ENCODE results near the gene TEX13D. TPM values are rescaled to one million over a fixed set of nuclear protein-coding genes. Genes with fewer than 3 reads are reported as not detected.
"Not testable (repeated sequence)": the region's sequence is repeated elsewhere in the genome, so short reads cannot be mapped to it uniquely, and the experiment has no call there.

TEX13D gene
- not detected in 2 replicates for total RNA-seq
- polyA plus RNA-seq: not detected in 2 replicates

DNA sequence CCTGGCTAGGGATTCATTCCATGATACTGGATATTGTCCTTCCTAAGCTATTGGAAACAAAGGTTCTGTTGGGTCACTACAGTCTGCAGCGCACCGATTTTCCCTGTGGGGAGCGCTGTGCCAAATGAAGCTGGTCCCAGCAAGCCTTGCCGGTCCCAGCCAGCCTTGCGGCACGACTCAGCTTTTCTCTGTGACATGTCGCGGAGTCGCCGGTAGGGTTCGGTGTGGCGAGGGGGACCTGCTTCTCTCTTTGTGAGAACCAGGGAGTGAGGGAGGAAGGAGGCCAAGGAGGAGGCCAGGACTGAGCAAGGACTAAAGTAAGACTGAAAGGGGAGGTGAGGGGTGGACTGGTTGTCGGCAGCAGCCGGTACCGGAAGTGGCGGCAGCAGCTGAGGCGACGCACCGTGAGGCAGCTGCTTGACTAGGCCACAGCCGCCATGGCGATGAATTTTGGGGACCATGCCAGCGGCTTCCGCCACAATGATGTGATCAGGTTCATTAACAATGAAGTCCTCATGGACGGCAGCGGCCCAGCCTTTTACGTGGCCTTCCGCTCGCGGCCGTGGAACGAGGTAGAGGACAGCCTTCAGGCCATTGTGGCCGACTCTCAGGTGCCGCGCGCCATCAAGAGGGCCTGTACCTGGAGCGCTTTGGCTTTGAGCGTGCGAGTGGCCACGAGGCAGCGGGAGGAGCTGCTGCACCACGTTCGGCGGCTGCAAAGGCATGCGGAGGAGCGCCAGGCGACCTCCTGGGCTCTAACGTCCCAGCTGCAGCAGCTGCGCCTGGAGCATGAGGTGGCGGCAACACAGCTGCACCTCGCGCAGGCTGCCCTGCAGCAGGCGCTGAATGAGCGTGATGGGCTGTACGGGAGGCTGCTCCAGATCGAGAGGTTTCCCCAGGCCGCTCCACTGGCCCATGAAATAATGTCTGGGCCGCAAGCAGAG lies at the start of gene TEX13D:
TEX13D (plus strand) TSS at position 180 of the 944 bp plus-strand sequence; CDS start at position 438, 258 bp downstream.
- Histone ChIP-seq H3K4me3 (no peak within 1 kb of the TSS), H3K27me3 (no peaks in the 10 kb centered on the region), H3K9me3 (ENCODE audit: low read depth) (no peaks in the 10 kb centered on the region), H3K36me3 (no peaks in the 10 kb centered on the region), H3K4me1 (ENCODE audit: low read depth) (no peaks in the 10 kb centered on the region), H3K27ac (no peak within 1 kb of the TSS)
- TF ChIP-seq CTCF (IDR thresholded peaks at IDR 0.05; ENCODE audit: low read depth, low read length): no peak
- no peak for DNase-seq (ENCODE audit: low read depth in 1 of 2, low spot score in 1 of 2)

DNA sequence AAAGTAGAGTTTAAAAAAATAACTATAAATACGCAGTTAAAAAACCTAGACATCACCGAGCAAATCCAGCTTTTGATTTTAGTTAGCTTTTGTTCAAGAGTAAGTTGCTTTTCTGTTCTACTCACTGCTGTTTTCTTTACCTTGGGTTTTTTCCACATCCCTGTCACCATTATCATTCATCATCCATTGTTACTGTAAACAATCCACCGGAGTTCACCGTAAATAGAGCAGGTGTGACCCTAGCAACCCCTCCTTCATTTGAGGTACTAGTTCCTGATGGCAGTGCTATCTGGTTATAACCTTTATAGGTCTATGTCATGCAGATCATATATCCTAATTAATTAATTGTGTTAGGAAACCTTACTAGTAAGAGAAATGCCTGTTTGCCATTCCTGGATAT lies 43.0 kb upstream of the TEX13D start:
- Histone ChIP-seq H3K4me1 (ENCODE audit: low read depth) (no peaks in the 10 kb centered on the region), H3K27me3 (no peaks in the 10 kb centered on the region), H3K4me3 (no peak overlapping the region), H3K27ac (no peak overlapping the region), H3K9me3 (ENCODE audit: low read depth) (no peaks in the 10 kb centered on the region), H3K36me3 (no peaks in the 10 kb centered on the region)
- DNase-seq (ENCODE audit: low read depth in 1 of 2, low spot score in 1 of 2): no peak
- TF ChIP-seq CTCF (IDR thresholded peaks at IDR 0.05; ENCODE audit: low read depth, low read length): no peak

DNA sequence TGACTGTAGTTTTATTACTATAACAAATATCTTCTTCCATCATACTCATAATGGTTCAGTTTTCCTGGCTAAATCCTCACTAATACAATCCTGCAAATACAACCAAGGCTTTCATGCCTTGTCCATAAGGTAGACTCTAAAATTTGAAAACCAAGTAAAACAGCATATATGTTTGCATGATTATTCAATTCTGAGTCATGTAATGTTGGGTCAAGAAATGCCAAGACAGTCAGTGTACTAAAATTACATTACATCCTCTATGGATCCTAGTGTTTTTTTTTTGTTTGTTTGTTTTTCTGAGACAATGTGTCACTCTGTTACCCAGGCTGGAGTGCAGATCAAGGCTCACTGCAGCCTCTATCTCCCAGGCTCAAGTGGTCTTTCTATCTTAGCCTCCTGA lies 38.6 kb upstream of the TEX13D start:
- Histone ChIP-seq H3K36me3 (no peaks in the 10 kb centered on the region), H3K9me3 (ENCODE audit: low read depth) (peaks cover 3% of the 10 kb centered on the region), H3K27me3 (no peaks in the 10 kb centered on the region), H3K27ac (no peak overlapping the region), H3K4me1 (ENCODE audit: low read depth) (no peaks in the 10 kb centered on the region), H3K4me3 (no peak overlapping the region)
- no peak for TF ChIP-seq CTCF (IDR thresholded peaks at IDR 0.05; ENCODE audit: low read depth, low read length)
- no peak for DNase-seq (ENCODE audit: low read depth in 1 of 2, low spot score in 1 of 2)

DNA sequence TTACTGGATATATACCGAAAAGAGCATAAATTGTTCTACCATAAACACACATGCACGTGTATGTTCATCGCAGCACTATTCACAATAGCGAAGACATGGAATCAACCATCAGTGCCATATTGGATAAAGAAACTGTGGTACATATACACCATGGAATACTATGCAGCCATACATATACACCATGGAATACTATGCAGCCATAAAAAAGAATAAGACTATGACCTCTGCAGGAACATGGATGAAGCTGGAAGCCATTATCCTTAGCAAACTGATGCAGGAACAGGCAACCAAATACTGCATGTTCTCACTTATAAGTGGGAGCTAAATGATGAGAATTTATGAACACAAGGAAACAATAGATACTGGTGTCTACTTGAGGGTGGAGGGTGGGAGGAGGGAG lies 33.1 kb upstream of the TEX13D start:
- H3K4me3 ChIP-seq; H3K27ac ChIP-seq; DNase-seq (ENCODE audit: low read depth in 1 of 2, low spot score in 1 of 2); H3K27me3 ChIP-seq; H3K36me3 ChIP-seq; H3K9me3 ChIP-seq (ENCODE audit: low read depth); H3K4me1 ChIP-seq (ENCODE audit: low read depth): not testable (repeated sequence)

DNA sequence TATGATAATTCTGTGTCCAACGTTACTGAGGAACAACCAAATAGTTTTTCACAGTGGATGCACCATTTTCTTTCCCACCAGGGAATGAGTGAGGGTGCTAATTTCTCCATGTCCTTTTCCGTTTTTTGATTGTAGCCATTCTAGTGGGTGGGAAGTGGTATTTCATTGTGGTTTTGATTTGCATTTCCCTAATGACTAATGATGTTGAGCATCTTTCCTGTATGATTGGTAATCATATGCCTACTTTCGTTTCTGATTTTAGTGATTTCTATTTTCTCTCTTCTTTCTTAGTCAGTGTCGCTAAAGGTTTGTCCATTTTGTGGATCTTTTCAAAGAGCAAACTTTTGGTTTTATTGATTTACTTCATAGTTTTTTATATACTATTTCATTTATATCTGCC lies 32.1 kb upstream of the TEX13D start:
- Histone ChIP-seq H3K4me1 (ENCODE audit: low read depth) (no peaks in the 10 kb centered on the region), H3K9me3 (ENCODE audit: low read depth) (peaks cover under 1% of the 10 kb centered on the region), H3K27me3 (no peaks in the 10 kb centered on the region), H3K36me3 (no peaks in the 10 kb centered on the region), H3K4me3 (no peak overlapping the region), H3K27ac (no peak overlapping the region)
- no peak for DNase-seq (ENCODE audit: low read depth in 1 of 2, low spot score in 1 of 2)
- TF ChIP-seq CTCF (IDR thresholded peaks at IDR 0.05; ENCODE audit: low read depth, low read length): no peak

DNA sequence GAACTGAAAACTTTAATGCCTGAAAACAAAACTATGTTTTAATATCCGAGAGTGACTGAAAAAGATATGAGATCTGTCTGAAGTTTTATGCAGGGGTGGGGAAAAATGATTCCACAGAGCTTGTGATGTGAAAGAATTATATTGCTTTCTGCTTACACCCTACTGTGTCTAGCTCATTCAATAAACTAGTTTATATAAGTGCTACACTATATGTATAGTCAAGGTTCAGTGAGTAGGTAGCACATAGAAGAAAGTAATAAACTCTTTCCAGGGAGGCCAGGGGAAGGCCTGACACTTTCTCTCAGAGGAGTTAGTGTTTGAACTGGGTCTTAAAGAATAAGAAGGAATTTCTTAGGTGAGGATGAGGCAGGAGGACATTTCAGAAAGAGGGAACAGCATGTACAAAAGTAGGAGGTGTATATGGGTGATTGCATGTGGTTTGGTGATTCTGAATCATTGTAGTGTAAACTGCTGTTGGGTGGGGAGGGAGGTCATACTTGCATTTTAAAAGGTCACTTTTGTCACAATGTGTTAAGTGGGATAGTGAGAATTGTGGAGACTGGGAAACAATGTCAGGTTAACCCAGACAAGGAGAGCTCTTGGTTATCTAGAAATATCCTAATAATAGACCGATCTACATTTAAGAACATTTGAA lies 25.1 kb upstream of the TEX13D start:
- TF ChIP-seq CTCF (IDR thresholded peaks at IDR 0.05; ENCODE audit: low read depth, low read length): no peak
- no peak for DNase-seq (ENCODE audit: low read depth in 1 of 2, low spot score in 1 of 2)
- Histone ChIP-seq H3K4me3 (no peak overlapping the region), H3K27ac (no peak overlapping the region), H3K36me3 (no peaks in the 10 kb centered on the region), H3K9me3 (ENCODE audit: low read depth) (no peaks in the 10 kb centered on the region), H3K27me3 (no peaks in the 10 kb centered on the region), H3K4me1 (ENCODE audit: low read depth) (no peaks in the 10 kb centered on the region)
